HTR-8/SVneo (cell line): Measurements from ENCODE around the gene GALNS.
A peak's percentile ranks its signal among the peaks of the same experiment; 100 is the strongest.

Experiments used
- DNase-seq: peaks from one replicate; pipeline ENCODE4 v3.0.0; 2011; ENCODE audit warnings: low spot score, mixed read lengths; ENCODE audit not compliant: insufficient read length
- FAIRE-seq: peaks from 2 replicates; lab custom pipeline; 2011; peaks lifted over from hg19 to GRCh38; lab: Jason Lieb, UNC

Gene GALNS

DNA sequence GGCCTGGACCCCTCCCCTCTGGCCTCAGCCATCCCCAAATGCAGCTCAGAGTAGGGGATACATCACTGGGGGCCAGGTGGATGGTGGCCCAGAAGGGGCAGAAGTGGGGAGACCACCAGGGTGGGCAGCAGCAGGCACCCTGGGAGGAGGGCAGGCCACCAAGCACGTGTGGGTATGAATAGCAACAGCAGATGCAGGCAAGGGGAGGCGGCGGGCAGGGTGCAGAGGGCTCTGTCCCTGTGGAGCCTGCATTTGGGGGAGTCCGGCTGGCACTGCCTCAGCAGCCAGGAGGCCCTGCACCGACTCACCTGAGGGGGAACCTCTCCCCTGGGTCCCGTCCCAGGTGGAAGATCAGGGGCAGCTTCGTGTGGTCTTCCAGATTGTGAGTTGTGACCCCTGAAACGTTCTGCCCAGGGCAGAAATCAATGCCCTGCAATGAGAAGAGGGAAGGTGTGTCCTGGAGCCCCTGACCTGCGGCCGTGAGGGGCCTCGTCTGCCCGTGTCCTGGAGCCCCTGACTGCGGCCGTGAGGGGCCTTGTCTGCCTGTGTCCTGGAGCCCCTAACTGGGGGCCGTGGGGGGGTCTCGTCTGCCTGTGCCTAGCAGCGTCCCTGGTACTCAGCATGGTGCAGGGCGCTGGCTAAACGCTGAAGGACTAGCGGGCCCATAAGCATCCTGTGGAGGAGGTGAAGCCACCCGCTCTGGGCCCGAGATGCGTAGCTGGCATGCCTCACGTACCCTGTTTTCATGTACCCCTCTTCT lies 34.3 kb downstream of the GALNS start:
- no peak for FAIRE-seq

DNA sequence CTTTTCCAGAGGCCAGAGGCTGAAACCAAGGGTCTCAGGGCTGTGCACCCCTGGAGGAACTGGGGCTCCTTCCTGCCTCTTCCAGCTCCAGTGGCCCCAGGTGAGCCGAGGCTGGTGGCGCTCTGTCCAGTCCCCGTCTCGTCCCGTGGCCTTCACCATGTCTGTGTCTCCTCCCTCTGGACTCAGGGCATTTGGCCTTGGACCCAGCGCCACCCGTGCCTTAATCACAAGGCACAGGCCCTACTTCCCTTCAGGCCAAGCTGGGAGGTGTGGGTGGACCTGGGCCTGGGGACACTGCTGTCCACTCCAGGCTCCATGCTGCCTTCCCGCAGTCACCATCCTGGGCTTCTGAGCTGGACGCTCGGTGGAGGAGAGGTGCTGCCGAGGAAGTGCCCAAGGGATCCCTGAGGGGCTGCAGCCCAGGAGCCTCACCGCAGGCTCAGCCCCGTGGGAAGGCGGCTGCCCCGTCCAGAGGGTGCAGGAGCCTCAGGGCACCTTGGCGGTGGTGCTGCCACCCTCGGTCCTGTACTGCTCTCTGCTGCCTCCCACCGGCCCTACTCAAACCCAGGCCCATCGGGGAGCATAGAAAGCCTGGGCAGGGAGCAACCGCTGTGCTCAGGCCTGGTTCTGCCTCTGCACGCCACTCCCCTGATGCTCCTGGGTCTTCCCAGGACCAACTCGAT lies 35.4 kb downstream of the GALNS start:
- FAIRE-seq (no peak), DNase-seq (no peak)

More for the DNA sequence above, 34.3 kb downstream of the GALNS start:
- DNase-seq = no peak

DNA sequence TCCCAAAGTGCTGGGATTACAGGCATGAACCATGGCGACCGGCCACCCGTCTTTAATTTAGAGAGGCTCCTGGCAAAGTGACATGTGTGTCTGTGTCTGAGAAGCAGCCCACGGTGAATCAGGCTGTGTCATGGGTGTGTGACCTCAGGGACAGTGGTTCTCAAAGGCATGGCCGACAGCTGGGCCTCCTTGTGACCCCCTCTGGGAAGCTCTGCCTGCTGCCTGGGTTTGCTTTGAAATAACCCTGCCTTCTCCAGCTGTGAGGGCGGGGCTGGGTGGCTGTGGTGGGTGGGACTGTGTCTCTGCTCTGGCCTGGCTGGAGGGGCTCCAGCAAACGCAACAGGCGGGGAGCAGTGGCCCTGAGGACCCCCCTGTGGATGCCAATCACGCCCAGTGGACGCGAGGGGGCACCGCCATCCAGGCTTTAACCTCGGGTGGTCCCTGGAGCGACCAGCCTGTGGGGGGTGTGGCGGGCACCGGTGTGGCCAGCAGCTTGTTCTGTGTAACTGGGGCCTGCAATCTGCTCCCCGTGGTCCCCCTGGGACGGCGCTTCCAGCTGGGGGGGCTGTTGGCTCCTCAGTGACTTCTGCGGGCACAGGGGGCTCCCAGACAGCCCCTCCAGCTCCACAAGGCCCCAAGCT lies 36.2 kb downstream of the GALNS start:
- DNase-seq (no peak), FAIRE-seq (no peak)

DNA sequence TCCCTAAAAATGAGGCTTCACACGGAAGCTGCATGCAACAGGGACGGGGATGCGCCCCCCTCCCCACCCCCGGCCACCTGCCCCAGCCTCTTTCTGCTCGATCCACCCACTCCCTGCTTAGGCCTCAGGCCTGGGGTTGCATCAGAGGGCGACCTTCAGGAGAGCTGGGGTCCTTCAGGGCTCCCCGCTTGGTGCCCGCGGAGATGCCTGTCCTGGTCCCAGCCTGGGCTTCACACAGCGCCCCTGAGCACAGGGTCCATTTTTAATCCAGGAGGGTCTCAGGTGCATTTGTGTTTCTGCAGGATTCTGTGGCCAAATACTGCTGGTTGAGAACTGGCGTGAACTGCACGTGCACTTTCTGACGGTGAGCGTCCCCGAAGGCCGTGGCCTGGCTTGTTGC lies 37.6 kb downstream of the GALNS start:
- FAIRE-seq = no peak

DNA sequence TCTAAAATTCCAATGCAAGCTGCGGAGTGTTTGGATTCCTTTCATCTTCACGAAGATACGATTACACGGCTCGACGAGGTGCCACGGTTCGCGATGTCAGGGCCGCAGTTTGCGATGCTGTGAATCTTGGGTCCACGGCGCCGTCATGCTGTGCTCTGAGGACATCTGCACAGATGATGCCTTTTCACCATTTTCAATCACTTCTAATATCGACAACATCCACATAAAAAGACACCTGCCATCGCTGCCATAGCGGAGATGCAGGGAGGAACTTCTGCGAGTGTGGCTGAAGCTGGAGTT lies 38.2 kb downstream of the GALNS start:
- no peak for FAIRE-seq
- no peak for DNase-seq

More for the DNA sequence above, 37.6 kb downstream of the GALNS start:
- DNase-seq = no peak

DNA sequence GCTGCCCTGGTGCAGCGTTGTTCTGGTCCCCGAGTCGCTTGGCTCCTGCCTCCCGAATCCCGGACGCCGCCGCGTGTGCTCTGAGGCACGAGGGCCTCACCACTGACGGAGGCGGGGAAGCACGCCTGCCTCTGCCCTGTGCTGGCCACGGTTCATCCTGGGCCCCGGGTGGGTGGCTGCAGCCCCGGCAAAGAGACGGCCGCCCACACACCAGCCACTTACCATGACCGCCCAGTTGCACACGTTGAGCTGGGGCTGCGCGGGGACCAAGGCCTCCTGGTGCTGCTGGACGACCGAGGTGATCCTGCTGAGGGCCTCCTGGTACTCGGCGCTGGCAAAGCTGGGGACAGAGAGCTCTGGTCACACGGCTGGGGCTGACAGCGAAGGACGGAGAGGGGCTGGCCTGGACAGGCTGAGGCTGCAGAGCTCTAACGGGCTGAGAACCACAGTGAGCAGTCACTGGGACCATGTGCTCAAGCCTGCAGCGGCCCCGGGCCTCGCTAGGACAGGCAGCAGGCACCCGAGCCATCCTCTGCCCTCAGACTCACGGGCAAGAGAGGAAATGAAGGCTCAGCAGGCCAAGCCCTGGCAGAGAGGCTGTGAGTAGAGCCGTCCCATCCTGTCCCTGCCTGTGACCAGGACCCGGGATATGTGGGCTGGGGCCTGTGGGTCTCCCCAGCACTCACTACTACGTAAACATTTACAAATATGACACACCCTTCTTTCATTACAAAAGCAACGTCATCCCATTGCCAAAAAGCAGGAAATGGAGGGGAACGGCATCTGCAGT lies 38.8 kb downstream of the GALNS start:
- DNase-seq (no peak), FAIRE-seq (no peak)

DNA sequence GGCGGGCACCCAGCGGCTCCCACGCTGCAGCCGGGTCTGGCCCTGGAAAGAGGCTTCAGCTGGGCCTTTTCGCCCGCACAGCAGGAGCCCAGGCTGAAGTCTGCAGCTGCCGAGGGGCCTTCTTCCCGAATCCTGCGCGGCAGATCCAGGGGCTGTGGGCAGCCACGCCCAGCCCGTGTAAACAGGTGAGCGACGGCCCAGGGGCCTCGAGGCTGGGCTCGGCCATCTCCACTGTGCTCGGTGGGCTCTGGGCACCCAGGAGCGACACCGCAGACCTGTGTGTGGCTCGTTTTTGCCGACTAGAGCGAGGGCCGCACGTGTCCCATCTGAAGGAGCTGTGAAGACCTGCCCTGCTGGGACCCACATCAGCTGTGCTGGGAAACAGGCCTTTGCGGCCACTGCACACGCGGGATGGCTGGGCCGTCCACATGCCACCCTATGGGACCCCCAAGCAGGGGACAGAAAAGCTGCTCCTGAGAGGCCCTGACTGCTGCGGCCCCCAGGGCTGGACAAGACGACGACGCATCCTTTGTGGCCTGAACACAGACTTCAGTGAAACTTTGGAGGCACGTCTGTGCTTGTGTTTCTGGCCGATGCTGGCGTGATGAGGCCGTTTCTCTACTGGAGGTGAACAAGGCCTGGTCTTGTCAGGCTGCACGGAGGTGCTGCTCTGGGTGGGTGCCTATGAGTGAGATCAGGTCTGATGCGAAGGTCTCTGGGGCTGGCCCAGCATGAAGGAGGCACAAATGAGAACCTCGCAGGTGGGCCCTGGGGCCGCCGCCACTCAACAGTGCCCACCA lies 39.8 kb downstream of the GALNS start:
- FAIRE-seq (no peak), DNase-seq (no peak)

DNA sequence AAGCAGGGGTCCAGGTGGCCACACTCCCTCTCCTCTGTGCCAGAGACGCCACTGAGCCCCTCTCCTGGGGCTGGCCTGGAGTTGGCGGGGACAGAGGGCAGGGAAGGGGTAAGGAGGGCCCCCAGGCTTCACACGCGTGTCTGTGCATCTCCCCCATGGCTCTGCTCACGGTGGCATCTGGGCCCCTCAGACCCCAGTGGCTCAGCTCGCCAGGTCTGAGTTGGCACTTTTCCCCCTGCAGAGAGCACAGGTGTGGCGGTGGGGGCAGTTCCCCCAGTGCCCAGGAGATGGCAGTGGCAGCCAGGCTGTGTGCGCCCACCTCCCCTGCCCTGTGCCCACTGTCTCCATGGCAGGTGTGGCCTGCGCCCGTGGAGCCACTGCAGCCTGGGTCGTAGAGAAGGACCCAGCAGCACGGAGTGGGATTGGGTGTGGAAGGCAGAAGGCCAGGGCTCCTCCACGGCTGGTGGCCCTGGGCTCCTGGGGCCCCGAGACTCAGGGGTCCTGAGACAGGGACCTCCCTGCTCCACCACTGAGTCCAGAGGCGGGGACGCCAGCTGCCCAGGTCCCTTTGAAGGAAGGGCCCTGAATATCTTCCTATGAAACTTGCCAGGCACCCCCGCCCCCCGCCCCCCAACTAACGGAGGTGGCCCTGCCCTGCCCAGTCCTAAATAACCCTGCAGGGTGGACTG lies 40.7 kb downstream of the GALNS start:
- peak; percentile 84 for FAIRE-seq
- peak; percentile 54 for DNase-seq

DNA sequence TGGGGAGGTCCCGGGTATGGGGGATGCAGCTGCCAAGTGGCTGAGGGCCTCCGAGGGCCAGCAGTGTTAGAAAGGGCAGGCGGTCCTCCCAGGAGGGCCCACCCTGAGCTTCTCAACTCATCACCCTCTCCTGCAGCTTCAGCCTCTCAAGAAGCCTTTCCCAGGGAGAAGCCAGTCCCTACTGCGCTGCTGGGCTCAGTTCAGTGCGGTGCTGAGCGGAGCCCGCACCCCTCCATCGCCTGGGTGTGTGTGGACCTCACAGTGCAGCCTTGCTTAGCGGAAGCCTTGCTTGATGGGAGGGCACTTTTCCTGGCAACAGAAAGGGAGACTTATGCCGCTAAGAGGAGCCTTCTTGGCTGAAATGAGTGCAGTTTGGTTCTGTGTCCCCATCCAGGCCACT lies 41.5 kb downstream of the GALNS start:
- FAIRE-seq = no peak
- no peak for DNase-seq

DNA sequence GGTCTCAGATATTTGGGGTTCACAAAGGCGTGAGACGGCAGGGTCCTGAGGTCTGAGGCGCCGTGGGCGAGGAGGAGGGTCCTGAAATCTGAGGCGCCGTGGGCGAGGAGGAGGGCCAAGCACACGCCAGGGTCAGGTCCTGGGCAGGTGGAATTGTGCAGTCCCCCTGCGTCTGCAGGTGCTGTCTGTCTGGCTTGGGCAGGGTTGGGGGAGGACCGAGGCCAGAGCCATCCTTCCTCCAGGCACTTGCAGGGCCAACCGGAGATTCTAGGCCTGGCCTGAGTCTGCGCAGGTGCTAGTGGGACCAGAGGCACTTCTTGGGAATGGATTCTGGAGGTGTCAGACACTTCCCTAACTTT lies 42.6 kb downstream of the GALNS start:
- FAIRE-seq = no peak

DNA sequence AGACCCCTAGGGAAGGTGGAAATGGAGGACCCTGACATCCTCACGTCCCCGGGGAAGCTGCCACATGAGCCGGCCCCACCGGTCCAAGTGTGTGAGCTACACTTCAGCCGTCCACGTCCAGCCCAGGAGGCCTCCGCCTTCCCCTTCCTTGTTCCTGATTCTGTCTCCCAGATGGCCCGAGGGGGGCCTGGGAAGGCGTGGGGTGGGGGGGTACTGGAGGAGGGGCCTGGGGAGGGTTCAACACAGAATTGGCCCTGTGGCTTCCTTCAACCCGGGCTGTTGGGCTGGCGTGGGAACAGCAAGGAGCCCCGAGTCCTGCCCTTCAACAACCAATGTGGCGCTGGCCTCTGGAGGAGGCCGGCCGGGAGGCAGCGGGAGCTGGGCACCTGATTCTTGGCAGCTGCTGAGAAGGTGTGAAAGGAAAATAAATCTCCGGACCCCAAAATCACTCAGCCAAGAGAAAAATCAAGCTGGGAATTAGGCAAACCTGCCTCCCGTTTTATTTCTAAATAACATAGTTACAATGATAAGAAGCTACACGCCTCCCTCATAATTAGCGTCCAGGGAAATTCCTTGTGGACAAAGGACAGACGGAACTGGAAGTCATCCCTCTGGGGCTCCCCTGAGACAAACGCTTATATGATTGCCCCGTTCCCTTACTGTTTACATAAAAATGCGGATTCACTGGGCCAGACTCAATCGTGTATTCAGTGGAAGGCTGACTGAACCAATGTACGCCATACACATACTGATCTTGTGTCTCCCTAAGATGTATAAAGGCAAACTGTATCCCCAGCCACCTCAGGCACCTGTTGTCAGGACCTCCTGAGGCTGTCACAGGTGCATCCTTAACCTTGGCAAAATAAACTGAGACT lies 43.2 kb downstream of the GALNS start:
- FAIRE-seq (no peak), DNase-seq (no peak)

More for the DNA sequence above, 42.6 kb downstream of the GALNS start:
- DNase-seq = no peak

DNA sequence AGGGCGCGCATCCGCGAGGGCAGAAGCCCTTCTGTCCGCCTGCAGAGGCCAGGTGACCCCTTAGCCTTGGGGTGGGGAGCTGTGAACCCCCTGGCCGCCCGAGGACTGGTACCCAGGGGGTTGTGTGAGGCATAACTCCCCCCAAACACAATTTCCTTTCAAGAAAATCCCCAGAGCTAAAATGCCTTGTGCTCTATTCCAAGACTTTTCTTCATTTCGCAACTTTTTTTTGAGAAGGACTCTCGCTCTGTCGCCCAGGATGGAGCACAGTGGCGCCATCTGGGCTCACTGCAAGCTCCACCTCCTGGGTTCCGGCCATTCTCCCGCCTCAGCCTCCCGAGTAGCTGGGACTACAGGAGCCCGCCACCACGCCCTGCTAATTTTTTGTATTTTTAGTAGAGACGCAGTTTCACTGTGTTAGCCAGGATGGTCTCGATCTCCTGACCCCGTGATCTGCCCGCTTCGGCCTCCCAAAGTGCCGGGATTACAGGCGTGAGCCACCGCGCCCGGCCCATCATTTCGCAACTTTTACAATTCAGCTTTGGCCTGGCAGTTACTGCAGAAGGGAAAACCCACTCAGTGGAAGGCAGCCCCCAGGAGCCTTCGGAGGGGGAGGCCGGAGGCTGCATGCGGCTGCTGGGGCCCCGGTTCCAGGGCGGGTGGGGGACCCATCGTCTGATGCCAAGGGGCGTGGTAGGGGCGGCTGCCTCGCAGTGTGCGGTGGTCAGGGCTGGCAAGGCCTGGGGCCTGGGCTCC lies 44.1 kb downstream of the GALNS start:
- no peak for DNase-seq
- peak; percentile 9 for FAIRE-seq

DNA sequence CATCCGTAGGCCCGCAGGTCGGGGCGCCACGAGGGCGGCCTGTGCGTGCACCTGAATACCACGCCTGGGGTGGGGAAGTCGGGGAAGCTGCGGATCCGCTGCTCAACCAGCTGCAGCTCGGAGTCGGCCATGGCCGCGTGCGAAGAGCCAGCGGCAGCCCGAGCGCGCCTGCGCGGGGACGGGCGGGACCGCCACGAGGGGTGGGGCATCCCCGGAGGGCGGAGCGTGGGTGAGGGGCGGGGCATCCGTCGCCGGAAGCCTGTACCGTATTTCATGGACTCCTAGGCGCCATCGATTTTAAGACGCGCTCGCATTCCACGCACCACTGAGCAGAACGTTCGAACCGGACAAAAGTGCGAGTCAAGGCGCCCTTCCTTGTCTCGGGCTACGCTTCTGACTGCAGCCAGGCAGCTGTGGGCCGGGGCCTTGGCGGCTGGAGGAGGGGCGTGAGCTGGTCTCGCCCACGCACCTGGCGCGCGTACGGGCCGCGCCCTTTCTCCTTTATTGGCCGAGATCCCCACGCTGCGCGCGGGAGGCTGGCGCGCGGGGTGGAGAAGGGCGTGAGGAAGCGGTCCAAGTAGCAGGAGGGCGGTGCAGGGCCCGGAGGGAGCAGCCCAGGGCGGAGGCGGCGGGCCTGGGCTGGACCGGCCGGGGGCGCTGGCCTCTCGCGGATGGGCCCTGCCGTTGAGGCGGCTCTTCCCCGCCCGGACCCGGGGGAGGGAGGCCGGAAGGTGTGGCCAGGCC lies 44.8 kb downstream of the GALNS start, which contains the start of gene APRT:
Gene APRT, minus strand, starts transcription at position 160 of the 744 bp plus-strand sequence. Its CDS starts 29 bp downstream, at position 131.
- DNase-seq (peak; percentile 95), FAIRE-seq (peak; percentile 98)

DNA sequence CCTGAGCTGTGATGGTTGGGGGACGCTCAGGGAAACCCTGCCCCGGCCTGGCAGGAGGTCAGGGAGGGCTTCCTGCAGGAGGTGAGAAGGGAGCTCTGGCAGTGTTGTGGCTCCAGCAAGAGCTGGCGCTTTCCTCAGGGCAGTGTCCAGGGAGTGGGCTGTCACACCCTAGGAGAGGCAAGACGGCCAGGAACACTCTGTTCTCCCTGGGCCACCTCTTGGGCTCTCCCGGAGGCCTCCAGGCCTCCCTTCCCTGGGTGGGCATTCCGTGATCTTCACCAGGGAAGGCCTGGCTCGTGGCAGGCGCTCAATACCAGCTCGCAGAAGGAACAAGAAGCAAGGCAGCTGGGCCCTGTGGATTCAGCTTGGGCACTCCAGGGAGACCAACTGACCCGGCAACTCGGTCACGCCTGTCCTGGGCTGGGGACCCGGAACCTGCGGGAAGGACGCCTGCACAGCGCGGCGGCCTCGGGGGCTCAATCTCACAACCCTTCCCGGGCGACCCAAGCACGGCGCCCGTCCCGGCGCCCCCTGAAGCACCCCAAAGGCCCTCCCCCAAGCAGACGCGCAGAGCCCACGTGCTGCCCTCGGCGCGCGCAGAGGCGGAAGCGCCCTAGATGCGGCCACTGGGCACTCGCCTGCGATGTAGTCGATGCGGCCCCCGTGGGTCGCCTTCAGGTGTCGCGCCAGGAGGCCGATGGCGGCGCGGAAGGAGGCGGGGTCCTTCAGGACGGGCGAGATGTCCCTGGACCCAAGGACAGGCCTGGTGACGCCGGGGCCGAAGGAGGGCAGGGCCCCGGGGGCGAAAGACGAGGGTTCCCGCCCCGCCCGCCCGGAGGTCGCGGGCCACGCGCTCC lies 45.6 kb downstream of the GALNS start:
- DNase-seq = peak; percentile 83

DNA sequence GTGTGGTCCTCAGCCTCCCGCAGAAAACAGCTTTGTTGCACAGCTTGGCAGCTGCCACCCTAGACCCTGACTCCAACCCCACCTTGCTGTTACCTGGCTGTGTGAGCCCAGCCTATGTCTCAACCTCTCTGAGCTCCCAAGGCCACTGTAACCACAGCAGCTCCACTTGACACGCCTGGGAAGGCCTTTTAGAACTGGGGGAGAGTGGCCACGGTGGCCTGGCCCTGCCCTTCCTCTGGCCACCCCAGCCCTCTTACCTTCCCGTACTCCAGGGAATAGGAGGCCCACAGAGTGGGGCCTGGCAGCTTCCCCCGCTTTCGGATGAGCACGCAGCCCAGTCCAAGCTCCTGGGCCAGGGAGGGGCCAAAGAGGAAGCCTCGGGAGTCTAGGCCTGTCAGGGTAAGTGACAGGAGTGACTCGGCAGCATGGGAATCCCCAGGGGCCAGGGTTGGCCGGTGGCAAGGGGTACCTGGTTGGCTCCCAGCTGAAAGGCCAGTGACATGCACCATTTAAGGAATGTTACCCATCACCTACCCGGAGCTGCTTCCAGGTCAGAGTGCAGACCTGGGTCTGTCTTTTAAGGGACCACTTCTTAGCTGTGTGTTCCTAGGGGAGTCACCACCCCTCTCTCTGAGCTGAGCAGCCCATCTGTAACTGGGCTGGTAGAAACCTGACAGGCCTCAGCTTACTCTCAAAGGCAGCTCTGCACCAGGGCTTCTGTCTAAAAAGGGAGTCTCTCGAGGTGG lies 46.4 kb downstream of the GALNS start:
- DNase-seq (no peak), FAIRE-seq (no peak)

More for the DNA sequence above, 45.6 kb downstream of the GALNS start:
- FAIRE-seq = no peak
